Stimulated activated naive CD4-positive, alpha-beta T cell (primary cell): ENCODE data around the gene SH3TC1.
A peak's percentile ranks its signal among the peaks of the same experiment; 100 is the strongest.

Experiments
- DNase-seq, 6 experiments: peaks; one replicate each; lab custom pipeline; 2025; lab: John Stamatoyannopoulos, UW

The SH3TC1 gene

GRCh38 chr4:8198906-8199593 is at the start of gene SH3TC1:
Gene SH3TC1, plus strand, starts transcription at chr4:8199290. Its CDS starts 5,905 bp downstream, at chr4:8205195.
- DNase-seq, result peak; percentile 18 to 65 (median 47)

- no peak for DNase-seq
Measured at GRCh38 chr4:8149664-8150063, 49.4 kb upstream of the SH3TC1 start.

- DNase-seq, result no peak
Measured at GRCh38 chr4:8150152-8151090, 48.7 kb upstream of the SH3TC1 start.

GRCh38 chr4:8151165-8151650 is 47.9 kb upstream of the SH3TC1 start:
- no peak for DNase-seq

GRCh38 chr4:8152090-8152864 is 46.8 kb upstream of the SH3TC1 start:
- no peak for DNase-seq

GRCh38 chr4:8152865-8153257 is 46.2 kb upstream of the SH3TC1 start:
- no peak for DNase-seq

- no peak for DNase-seq
Measured at GRCh38 chr4:8153441-8153840, 45.6 kb upstream of the SH3TC1 start.

- no peak for DNase-seq
Measured at GRCh38 chr4:8155048-8155447, 44.0 kb upstream of the SH3TC1 start.

- no peak for DNase-seq
Measured at GRCh38 chr4:8155660-8156421, 43.2 kb upstream of the SH3TC1 start.

- DNase-seq, result no peak
Measured at GRCh38 chr4:8156617-8157016, 42.5 kb upstream of the SH3TC1 start.

GRCh38 chr4:8157496-8157895 is 41.6 kb upstream of the SH3TC1 start:
- DNase-seq, result no peak

- no peak for DNase-seq
Measured at GRCh38 chr4:8157944-8158709, 41.0 kb upstream of the SH3TC1 start.

GRCh38 chr4:8158710-8159536 is 40.2 kb upstream of the SH3TC1 start, which contains the start of gene ABLIM2:
Gene ABLIM2, minus strand, starts transcription at chr4:8158813. Its CDS starts 124 bp downstream, at chr4:8158689.
- peak; percentile 96 to 99 (median 98) for DNase-seq

GRCh38 chr4:8159537-8160232 is 39.4 kb upstream of the SH3TC1 start:
- DNase-seq, result no peak

- no peak for DNase-seq
Measured at GRCh38 chr4:8160233-8160560, 38.9 kb upstream of the SH3TC1 start.

- DNase-seq, result no peak
Measured at GRCh38 chr4:8160572-8160971, 38.5 kb upstream of the SH3TC1 start.

GRCh38 chr4:8162625-8163024 is 36.5 kb upstream of the SH3TC1 start:
- DNase-seq, result no peak

GRCh38 chr4:8163026-8163425 is 36.1 kb upstream of the SH3TC1 start:
- DNase-seq, result no peak
